Smooth muscle cell (in vitro differentiated cells): ENCODE data around the gene FAM120A. TPM values are rescaled to one million over a fixed set of nuclear protein-coding genes. Genes with fewer than 3 reads are reported as not detected.

ENCODE experiments used
- DNase-seq: peaks from one replicate; lab custom pipeline; 2025; ENCODE audit not compliant: unreplicated experiment; lab: John Stamatoyannopoulos, UW
- H2AFZ ChIP-seq: fragments of 200-600 bp; sonication (generic); 2 replicates; pipeline ENCODE4 v1.6.0; 2016; ENCODE audit warnings: antibody characterized with exemption, low read depth, mild to moderate bottlenecking
- H3F3A ChIP-seq: fragments of 200-600 bp; sonication (generic); 2 replicates; pipeline ENCODE4 v1.6.0; 2017; ENCODE audit warnings: antibody characterized with exemption, low read depth
- H3K27ac ChIP-seq: fragments of 200-600 bp; sonication (generic); 2 replicates; pipeline ENCODE4 v1.5.1; 2016; ENCODE audit warnings: low read depth, mild to moderate bottlenecking
- H3K27me3 ChIP-seq: fragments of 200-600 bp; sonication (generic); 2 replicates; pipeline ENCODE4 v1.6.1; 2016; ENCODE audit warnings: low read depth, mild to moderate bottlenecking
- H3K36me3 ChIP-seq: fragments of 200-600 bp; sonication (generic); 2 replicates; pipeline ENCODE4 v1.5.1; 2016; ENCODE audit warnings: low read depth
- H3K4me1 ChIP-seq: fragments of 200-600 bp; sonication (generic); 2 replicates; pipeline ENCODE4 v1.5.1; 2016; ENCODE audit warnings: low read depth
- H3K4me2 ChIP-seq: fragments of 200-600 bp; sonication (generic); 2 replicates; pipeline ENCODE4 v1.6.0; 2016; ENCODE audit warnings: mild to moderate bottlenecking
- H3K4me3 ChIP-seq: fragments of 200-600 bp; sonication (generic); 2 replicates; pipeline ENCODE4 v1.5.1; 2016; ENCODE audit warnings: mild to moderate bottlenecking
- H3K79me2 ChIP-seq: fragments of 200-600 bp; sonication (generic); 2 replicates; pipeline ENCODE4 v1.6.0; 2016; ENCODE audit warnings: low read depth, mild to moderate bottlenecking
- H3K9ac ChIP-seq: fragments of 200-600 bp; sonication (generic); 2 replicates; pipeline ENCODE4 v1.6.0; 2016; ENCODE audit warnings: low read depth
- H3K9me3 ChIP-seq: fragments of 200-600 bp; sonication (generic); replicated peaks from 2 replicates; pipeline ENCODE4 v1.5.1; 2016; ENCODE audit warnings: low read depth
- H4K20me1 ChIP-seq: fragments of 200-600 bp; sonication (generic); 2 replicates; pipeline ENCODE4 v1.6.0; 2016; ENCODE audit warnings: low read depth
- CTCF ChIP-seq: fragments of 200-600 bp; sonication (generic); IDR thresholded peaks from 2 replicates; pipeline ENCODE4 v1.5.1; 2017; ENCODE audit warnings: borderline replicate concordance, mild to moderate bottlenecking, antibody characterized with exemption; ENCODE audit not compliant: insufficient read depth, poor library complexity, severe bottlenecking
- WGBS: methylation state at CpG from one replicate; pipeline ENCODE4 v1.1.7; 2016; ENCODE audit warnings: low lambda C conversion rate; 5-methylcytosine and 5-hydroxymethylcytosine counted together
- polyA plus RNA-seq: library from polyadenylated mRNA; unstranded; fragments of >200 nt; fragmentation: Nextera tagmentation; extraction: Ambion mirVana; gene quantifications from 2 replicates; pipeline ENCODE4 v1.2.1, GENCODE V29; 2016
- total RNA-seq: library from RNA; depleted of rRNA; stranded (reverse); fragments of >200 nt; gene quantifications from 2 replicates; pipeline ENCODE4 v1.2.3, GENCODE V29; 2014

The FAM120A gene
- total and polyA plus RNA-seq, 2 experiments from 2014 or later: 14.4 to 47.2 TPM

DNA sequence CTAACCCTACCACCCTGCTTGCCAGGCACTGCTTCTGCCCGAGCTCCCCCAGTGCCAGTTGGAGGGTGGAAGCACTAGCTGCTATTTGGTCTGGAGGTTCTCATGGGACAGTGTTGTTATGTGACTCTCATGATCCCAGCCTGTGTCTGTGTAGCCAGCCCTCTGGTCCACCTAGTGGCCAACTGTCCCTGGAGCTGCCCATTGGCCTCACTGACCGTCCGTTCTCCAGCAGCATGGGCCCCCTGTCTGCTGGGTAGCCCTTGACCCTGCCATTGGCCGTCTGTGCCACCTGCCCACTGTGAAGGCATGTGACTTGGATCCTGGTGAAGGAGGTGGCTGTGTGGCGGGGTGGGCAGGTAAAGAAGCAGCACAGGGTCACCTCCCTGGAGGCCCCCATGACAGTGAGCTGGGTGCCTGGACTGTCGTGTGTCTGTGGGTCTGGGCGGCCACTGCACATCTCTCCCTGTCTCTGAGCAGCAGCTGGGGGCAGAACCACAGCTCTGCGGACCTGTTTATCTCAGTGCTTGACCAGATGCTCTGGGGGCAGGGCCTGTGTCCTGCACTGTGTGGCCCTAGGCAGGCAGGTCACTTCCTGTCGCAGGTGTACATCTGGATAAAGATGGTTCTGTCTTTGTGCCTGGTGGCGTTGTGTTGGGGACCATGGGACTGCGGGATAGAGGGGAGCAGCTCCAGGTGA lies 136.3 kb downstream of the FAM120A start:
- no peak overlapping the region for H3K27ac ChIP-seq
- H3K79me2 ChIP-seq: peaks cover 84% of the 10 kb centered on the region
- no peak overlapping the region for H3K4me2 ChIP-seq
- no peak overlapping the region for H2AFZ ChIP-seq
- no peaks in the 10 kb centered on the region for H3K27me3 ChIP-seq
- H3K4me3 ChIP-seq: no peak overlapping the region
- WGBS: 95% methylated on average over 10 of the region's 11 CpGs
- TF ChIP-seq CTCF: no peak
- DNase-seq: no peak
- H4K20me1 ChIP-seq: peaks cover 97% of the 10 kb centered on the region
- H3K36me3 ChIP-seq: no peaks in the 10 kb centered on the region
- no peaks in the 10 kb centered on the region for H3K9me3 ChIP-seq
- H3K9ac ChIP-seq: no peak overlapping the region
- H3F3A ChIP-seq: no peaks in the 10 kb centered on the region
- no peaks in the 10 kb centered on the region for H3K4me1 ChIP-seq

DNA sequence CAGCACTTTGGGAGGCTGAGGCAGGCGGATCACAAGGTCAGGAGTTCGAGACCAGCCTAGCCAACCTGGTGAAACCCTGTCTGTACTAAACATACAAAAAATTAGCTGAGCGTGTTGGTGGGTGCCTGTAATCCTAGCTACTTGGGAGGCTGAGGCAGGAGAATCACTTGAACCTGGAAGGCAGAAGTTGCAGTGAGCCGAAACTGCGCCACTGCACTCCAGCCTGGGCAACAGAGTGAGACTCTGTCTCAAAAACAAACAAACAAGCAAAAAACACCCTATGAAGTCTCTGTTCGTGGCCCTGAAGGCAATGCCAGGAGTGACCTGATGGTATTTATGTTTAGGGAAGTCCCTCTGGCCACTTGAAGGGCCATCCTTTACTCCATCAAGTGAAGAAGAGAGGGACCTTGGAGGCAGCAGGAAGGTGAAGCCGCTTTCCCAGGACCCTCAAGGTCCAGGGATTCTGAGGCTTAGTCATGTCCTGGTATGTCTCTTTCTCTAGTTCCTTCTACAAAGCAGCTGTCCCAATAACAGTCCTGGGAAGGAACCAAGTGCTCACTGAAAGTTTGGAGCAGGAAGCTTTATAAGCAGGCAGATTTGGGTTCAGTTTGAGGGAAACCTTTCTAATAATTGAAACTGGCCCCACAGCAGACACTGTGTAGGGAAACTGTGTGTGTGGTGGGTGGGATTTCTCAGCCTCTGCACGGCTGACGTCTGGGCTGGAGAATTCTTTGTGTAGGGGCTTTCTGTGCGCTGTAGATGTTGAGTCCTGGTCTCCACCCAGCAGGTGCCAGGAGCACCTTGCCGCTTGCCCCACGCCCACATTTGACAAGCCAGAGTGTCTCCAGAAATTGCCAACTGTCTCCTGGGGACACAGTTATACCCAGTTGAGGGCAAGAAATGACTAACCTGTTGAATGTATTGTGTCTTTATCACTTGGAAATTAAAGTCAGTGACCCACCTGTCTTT lies 137.4 kb downstream of the FAM120A start:
- peaks cover 83% of the 10 kb centered on the region for H3K79me2 ChIP-seq
- H3K27ac ChIP-seq: no peak overlapping the region
- H2AFZ ChIP-seq: no peak overlapping the region
- H3K9ac ChIP-seq: no peak overlapping the region
- no peak overlapping the region for H3K4me2 ChIP-seq
- no peak overlapping the region for H3K4me3 ChIP-seq
- TF ChIP-seq CTCF: no peak
- no peaks in the 10 kb centered on the region for H3K9me3 ChIP-seq
- H3K27me3 ChIP-seq: no peaks in the 10 kb centered on the region
- no peaks in the 10 kb centered on the region for H3F3A ChIP-seq
- H4K20me1 ChIP-seq: peaks cover 100% of the 10 kb centered on the region
- no peaks in the 10 kb centered on the region for H3K36me3 ChIP-seq
- no peak for DNase-seq
- H3K4me1 ChIP-seq: no peaks in the 10 kb centered on the region
- 83% methylated on average over 12 of the region's 12 CpGs for WGBS

- Histone ChIP-seq H3K36me3 (no peaks in the 10 kb centered on the region), H3K4me3 (no peak overlapping the region), H4K20me1 (peaks cover 100% of the 10 kb centered on the region), H3K27me3 (no peaks in the 10 kb centered on the region), H3F3A (no peaks in the 10 kb centered on the region), H3K9ac (no peak overlapping the region), H3K79me2 (peaks cover 82% of the 10 kb centered on the region), H3K27ac (no peak overlapping the region), H3K4me2 (no peak overlapping the region), H2AFZ (no peak overlapping the region), H3K9me3 (no peaks in the 10 kb centered on the region), H3K4me1 (no peaks in the 10 kb centered on the region)
- TF ChIP-seq CTCF: no peak
- DNase-seq: no peak
- 79% methylated on average over 8 of the region's 8 CpGs for WGBS
Observed at GRCh38 chr9:93589688-93590087, 138.2 kb downstream of the FAM120A start.
